LNCAP (cell line): ENCODE results near the gene KRTAP10-10.

Experiments
- TF ChIP-seq, protein P1 (sequence below): fragments of 450-650 bp; IDR thresholded peaks from 2 replicates; pipeline ENCODE4 v1.5.1; 2017; ENCODE audit warnings: mild to moderate bottlenecking

The KRTAP10-10 gene

DNA sequence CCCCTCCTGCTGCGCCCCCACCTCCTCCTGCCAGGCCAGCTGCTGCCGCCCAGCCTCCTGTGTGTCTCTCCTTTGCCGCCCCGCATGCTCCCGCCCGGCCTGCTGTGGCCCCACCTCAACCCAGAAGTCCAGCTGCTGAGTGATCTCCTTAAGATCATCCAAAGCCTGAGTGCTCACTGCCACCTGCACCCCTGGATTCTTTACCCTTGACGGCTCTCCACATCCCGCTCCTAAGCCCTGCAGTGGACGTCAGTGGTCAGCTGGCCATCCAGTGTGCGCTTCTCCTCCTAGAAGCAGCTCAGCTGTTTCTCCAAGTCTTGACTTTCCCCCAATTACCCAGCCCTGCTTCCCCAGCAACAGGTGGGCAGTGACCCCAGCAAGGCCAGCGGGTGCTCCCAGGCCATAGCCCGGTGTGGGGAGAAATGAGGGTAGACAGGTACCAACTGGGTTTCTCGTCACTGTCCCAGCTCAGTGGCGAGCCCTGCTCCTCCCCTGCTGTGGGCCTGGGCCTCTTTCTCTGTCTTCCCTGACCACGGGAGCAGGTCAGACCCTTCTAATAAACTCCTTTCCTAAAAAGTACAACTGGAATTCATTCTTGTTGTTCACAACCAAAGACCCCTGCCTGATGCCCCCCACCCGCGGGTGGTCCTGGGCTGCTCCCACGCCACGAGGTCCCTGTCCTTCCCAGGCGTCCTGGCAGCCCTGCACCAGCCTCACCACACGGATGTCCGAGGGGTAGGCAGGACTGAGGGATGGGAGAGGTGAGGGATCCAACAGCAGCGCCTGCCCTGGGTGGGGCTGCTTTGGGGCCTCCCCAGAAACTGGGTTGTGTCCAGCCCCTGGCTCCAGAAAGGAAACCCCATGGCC lies 35.3 kb upstream of the KRTAP10-10 start:
- TF ChIP-seq, protein P1, sequence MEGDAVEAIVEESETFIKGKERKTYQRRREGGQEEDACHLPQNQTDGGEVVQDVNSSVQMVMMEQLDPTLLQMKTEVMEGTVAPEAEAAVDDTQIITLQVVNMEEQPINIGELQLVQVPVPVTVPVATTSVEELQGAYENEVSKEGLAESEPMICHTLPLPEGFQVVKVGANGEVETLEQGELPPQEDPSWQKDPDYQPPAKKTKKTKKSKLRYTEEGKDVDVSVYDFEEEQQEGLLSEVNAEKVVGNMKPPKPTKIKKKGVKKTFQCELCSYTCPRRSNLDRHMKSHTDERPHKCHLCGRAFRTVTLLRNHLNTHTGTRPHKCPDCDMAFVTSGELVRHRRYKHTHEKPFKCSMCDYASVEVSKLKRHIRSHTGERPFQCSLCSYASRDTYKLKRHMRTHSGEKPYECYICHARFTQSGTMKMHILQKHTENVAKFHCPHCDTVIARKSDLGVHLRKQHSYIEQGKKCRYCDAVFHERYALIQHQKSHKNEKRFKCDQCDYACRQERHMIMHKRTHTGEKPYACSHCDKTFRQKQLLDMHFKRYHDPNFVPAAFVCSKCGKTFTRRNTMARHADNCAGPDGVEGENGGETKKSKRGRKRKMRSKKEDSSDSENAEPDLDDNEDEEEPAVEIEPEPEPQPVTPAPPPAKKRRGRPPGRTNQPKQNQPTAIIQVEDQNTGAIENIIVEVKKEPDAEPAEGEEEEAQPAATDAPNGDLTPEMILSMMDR, result no peak

DNA sequence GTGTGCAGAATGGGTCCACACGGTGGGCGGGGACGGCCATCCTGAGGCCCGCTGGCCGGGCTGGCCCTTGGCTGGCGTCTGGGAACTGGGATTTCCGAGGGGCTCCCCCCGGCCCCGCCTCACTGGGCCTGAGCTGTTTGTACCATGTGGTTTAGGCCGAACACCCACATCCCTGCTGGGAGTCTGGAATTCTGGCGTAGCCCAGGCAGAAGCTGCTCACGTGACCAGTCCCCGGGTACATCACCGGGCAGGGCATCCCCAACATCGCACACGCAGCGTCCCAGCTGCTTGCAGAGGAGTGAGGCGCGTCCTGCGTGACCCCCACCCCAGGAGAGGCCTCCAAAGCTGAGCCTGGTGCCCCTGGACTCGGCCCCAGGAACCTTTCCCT lies 34.7 kb upstream of the KRTAP10-10 start:
- TF ChIP-seq, protein P1, result no peak

DNA sequence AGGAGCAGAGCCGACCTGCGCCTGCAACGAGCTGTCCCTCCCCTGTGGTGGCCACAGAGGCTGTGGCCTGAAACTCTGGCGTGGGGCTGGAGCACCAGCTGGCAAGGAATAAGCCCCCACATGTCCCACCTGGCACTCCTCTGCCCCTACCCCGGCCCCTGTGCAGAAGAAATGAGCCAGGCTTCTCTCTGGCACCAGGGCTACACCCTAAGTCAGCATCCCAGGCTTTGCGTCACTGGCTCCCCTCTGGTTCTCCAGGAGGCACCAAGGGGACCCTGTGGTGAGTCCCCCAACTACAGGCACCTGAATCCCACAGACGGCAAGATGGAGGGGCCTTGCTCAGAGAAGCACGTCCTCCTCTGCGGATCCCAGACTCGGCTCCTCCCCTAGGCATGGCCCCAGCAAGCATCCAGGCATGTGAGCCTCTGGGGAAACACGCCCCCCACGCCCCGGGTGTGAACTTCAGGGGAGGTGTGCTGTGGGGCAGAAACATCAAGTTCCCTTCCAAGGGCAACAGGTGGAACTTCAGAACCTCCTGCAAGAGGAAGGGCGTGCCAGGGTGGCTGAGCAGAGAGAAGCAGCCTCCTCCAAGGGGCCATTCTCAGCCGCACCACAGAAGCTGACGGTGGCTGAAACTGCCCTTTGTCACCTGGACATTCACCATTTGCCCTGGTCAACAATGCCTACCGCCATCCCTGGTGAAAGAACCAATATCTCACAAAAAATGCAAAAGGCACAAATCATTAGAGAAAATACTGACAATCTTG lies 33.9 kb upstream of the KRTAP10-10 start:
- TF ChIP-seq, protein P1, result no peak

DNA sequence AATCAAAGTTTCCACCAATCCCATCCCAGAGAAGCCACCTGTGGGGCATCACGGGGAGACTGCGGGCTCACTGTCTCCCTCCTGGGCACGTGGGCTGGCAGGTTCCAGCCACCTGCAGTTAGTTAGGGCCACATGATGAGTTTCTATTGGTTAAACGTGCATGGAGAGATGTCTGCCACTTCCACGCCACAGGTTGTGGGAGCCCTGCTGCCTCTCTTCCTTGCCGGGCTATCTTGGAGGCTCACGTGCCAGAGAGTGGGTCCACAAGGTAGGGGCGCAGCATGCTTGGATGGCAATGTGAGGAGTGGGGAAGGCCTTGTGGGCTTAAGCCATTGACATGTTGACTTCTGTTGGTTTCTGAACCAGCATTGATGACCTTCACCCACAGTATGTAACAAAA lies 33.2 kb upstream of the KRTAP10-10 start:
- TF ChIP-seq, protein P1, result no peak

DNA sequence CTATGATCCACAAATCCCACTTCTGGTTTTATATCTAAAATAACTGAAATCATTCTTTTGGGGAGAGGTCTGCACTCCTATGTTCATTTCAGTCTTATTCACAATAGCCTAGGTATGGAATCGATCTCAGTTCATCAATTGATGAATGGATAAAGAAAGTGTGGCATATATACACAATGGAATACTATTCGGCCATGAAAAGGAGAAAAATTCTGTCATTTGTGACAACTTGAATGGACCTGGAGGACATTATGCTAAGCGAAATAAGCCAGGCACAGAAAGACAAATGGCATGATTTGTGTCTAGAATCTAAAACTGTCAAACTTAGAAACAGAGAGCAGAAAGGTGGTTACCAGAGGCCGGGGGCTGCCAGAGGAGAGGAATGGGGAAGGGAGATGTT lies 30.7 kb upstream of the KRTAP10-10 start:
- TF ChIP-seq, protein P1, result no peak

DNA sequence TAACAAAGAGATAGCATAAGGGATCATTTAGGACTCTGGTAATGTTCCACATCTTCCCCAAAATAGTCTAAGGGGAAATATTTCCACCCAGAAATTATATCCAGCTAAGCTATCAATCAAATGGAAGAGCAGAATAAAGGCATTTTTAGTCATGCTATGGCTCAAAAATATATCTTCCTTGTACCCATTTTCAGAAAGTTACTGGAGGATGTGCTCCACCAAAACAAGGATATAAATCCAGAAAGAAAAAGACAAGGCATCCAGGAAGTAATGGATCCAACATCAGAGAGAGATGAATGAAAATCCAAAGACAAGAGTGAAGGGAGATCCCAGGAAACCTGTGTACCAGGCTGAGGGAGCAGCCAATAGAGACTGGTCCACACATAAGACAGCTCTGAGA lies 28.0 kb upstream of the KRTAP10-10 start:
- TF ChIP-seq, protein P1, result no peak

DNA sequence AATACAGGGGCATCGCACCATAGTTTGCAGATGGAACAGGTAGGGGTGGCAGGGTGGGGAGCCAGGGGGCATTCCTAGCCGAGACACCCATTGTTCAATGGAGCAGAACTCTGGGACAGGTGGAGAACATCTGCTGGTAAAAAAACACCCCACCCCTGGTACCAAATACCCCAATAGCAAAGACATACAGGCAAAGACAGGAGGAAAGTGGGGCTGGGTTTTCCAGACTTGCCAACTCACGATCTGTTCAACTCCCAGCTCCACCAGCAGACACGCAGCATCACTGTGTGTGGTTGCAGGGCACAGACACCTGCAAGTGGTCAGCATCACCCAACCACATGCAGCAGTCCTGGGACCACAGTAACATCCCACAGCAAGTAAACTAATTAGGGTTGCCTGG lies 25.6 kb upstream of the KRTAP10-10 start:
- TF ChIP-seq, protein P1, result no peak
